Naive thymus-derived CD8-positive, alpha-beta T cell (primary cell): ENCODE measurements around the gene COG6. TPM values are rescaled to one million over a fixed set of nuclear protein-coding genes. Genes with fewer than 3 reads are reported as not detected.

Source experiments
- ATAC-seq, 2 donors: fragments of 150-1000 bp; cut with Tn5 transposase in 1 of 2; sonication (Bioruptor Pico), chemical (Tn5 transposase) in 1 of 2; 1 replicate in 1 of 2; 2 replicates in 1 of 2; pipeline ENCODE4 v1.10.0; 2021; ENCODE audit warnings: mild to moderate bottlenecking in 2 of 2, moderate library complexity in 2 of 2
- POLR2A ChIA-PET: fragments of 350-600 bp; sonication (Branson Sonifier 250); formaldehyde crosslinking; loops from one replicate; lab custom pipeline; 2021; ENCODE audit warnings: antibody characterized with exemption; lab: Charles Lee
- DNase-seq, 10 donors: peaks; one replicate each; pipeline versions ENCODE4 v3.0.0 to v3.0.0-alpha.2; 2020 to 2022
- H3K27ac Mint-ChIP-seq, 10 donors: one replicate each; pipeline ENCODE4 v1.8.0; 2020 to 2022; ENCODE audit warnings: mild to moderate bottlenecking in 10 of 10, mixed read lengths in 10 of 10, moderate library complexity in 4 of 10, inconsistent platforms in 1 of 10
- H3K27me3 Mint-ChIP-seq, 5 donors: one replicate each; pipeline ENCODE4 v1.8.0; 2021 to 2022; ENCODE audit warnings: mixed read lengths in 5 of 5
- H3K36me3 Mint-ChIP-seq, 3 donors: one replicate each; pipeline ENCODE4 v1.8.0; 2020 to 2022; ENCODE audit warnings: mixed read lengths in 3 of 3, mild to moderate bottlenecking in 2 of 3, inconsistent platforms in 1 of 3
- H3K4me1 Mint-ChIP-seq, 4 donors: one replicate each; pipeline ENCODE4 v1.8.0; 2021 to 2022; ENCODE audit warnings: mixed read lengths in 4 of 4
- H3K4me3 Mint-ChIP-seq, 10 donors: one replicate each; pipeline ENCODE4 v1.8.0; 2020 to 2022; ENCODE audit warnings: mild to moderate bottlenecking in 10 of 10, mixed read lengths in 10 of 10, moderate library complexity in 6 of 10, inconsistent platforms in 1 of 10
- H3K9me3 Mint-ChIP-seq, 9 donors: one replicate each; pipeline ENCODE4 v1.8.0; 2020 to 2022; ENCODE audit warnings: mixed read lengths in 9 of 9, mild to moderate bottlenecking in 3 of 9, inconsistent platforms in 1 of 9, moderate library complexity in 1 of 9
- polyA plus RNA-seq, 3 donors: library from polyadenylated mRNA; unstranded; fragments of 300-500 nt; fragmentation: Illumina TruSeq; gene quantifications; one replicate each; pipeline ENCODE4 v1.2.3, GENCODE V29; 2021
- total RNA-seq, 8 experiments: library from RNA in 2 of 8; stranded (reverse) in 2 of 8; gene quantifications; one replicate each; pipeline ENCODE4 v1.2.3 and lab custom pipeline; 2021 to 2026

COG6 gene
- total and polyA plus RNA-seq, 5 experiments from 2014 or later, result 14.5 to 33.4 (median 19.7) TPM

GRCh38 chr13:39777527-39778061 lies 122.1 kb downstream of the COG6 start:
- H3K36me3 Mint-ChIP-seq, result no peaks in the 10 kb centered on the region
- ATAC-seq (peak; percentile 59 to 67), DNase-seq (peak in 5 of 10 donors; percentile 14 to 42 (median 26))
- POLR2A ChIA-PET, result interaction anchor here (1.2 kb wide), 1 partner anchor 890 kb away, joined by 5 read pairs; no protein-coding TSS in a partner anchor
- H3K9me3 Mint-ChIP-seq, result no peaks in the 10 kb centered on the region
- H3K4me3 Mint-ChIP-seq, result peak overlapping the region in 1 of 10 donors; percentile 3
- H3K27ac Mint-ChIP-seq, result peak overlapping the region in 6 of 10 donors; percentile 10 to 63 (median 26)
- peaks cover 21 to 40% (median 32%) of the 10 kb centered on the region in 4 donors for H3K4me1 Mint-ChIP-seq
- H3K27me3 Mint-ChIP-seq, result no peaks in the 10 kb centered on the region

GRCh38 chr13:39779337-39780265 lies 124.1 kb downstream of the COG6 start:
- Mint-ChIP-seq H3K27ac (peak overlapping the region; percentile 2 to 91 (median 74)), H3K9me3 (no peaks in the 10 kb centered on the region), H3K4me3 (peak overlapping the region in 9 of 10 donors; percentile 2 to 67 (median 34)), H3K36me3 (no peaks in the 10 kb centered on the region), H3K4me1 (peaks cover 21 to 40% (median 32%) of the 10 kb centered on the region in 4 donors), H3K27me3 (no peaks in the 10 kb centered on the region)
- POLR2A ChIA-PET, result interaction anchor here (0.6 to 1.5 kb wide), 3 partner anchors 11 to 906 kb away, joined by 3 read pairs; no protein-coding TSS in a partner anchor
- ATAC-seq, result peak; percentile 77 to 81
- peak; percentile 17 to 85 (median 63) for DNase-seq

GRCh38 chr13:39780711-39781110 lies 125.2 kb downstream of the COG6 start:
- DNase-seq (no peak), ATAC-seq (no peak)
- POLR2A ChIA-PET, result interaction anchor here (1.5 kb wide), 1 partner anchor 14 kb away, joined by 3 read pairs; no protein-coding TSS in a partner anchor
- Mint-ChIP-seq H3K4me1 (peaks cover 21 to 40% (median 32%) of the 10 kb centered on the region in 4 donors), H3K27ac (peak overlapping the region in 1 of 10 donors; percentile 18), H3K36me3 (no peaks in the 10 kb centered on the region), H3K4me3 (no peak overlapping the region), H3K9me3 (no peaks in the 10 kb centered on the region), H3K27me3 (no peaks in the 10 kb centered on the region)

DNA sequence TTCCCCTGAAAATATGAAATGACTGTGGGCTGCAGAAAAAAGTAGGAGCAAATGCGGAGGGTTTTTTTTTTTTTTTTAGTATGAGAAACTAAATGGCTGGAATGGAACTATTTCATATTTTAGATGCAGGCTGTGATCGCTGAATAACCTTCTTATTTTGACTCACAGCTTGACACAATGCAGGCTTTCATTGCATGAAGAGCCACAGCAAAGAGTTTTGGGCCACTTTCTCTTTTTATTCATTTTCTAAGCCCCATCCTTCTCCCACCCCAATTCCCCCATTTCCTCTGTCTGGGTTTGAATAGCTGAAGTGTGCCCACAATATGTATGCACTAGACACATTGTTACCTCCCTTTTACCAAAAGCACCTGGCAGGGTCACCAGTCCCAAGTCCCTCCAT lies 125.9 kb downstream of the COG6 start:
- Mint-ChIP-seq H3K4me3 (no peak overlapping the region), H3K4me1 (peaks cover 21 to 40% (median 32%) of the 10 kb centered on the region in 4 donors), H3K9me3 (no peaks in the 10 kb centered on the region), H3K27ac (peak overlapping the region in 5 of 10 donors; percentile 15 to 43 (median 26)), H3K36me3 (no peaks in the 10 kb centered on the region), H3K27me3 (no peaks in the 10 kb centered on the region)
- no peak for DNase-seq
- POLR2A ChIA-PET, result interaction anchor here (1.5 kb wide), 1 partner anchor 14 kb away, joined by 3 read pairs; no protein-coding TSS in a partner anchor
- no peak for ATAC-seq

DNA sequence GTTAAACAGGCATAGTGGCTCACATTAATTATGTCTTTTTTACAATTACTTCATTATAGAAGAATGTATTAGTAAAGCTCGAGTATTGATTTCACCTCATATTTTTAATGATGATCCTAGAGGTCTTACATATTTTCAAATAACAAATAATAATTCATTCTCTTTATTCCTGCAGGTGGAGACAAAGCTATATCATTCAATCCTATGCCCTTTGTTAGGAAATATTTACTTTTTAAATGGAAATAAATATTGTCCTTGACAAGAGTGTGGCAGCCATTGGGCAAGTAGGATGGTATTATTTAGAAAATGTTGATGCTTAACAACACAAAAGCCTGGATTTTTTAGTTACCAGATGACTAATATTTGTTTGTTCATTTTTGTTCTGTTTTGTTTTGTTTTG lies 127.6 kb downstream of the COG6 start:
- Mint-ChIP-seq H3K4me1 (peaks cover 11 to 29% (median 22%) of the 10 kb centered on the region in 4 donors), H3K9me3 (peaks cover 0 to 3% (median 0%) of the 10 kb centered on the region in 9 donors), H3K4me3 (no peak overlapping the region), H3K27ac (peak overlapping the region in 1 of 10 donors; percentile 34), H3K36me3 (no peaks in the 10 kb centered on the region), H3K27me3 (no peaks in the 10 kb centered on the region)
- ATAC-seq, result no peak
- DNase-seq, result no peak
- POLR2A ChIA-PET, result interaction anchor here (0.6 kb wide), 1 partner anchor 1006 kb away, joined by 4 read pairs; no protein-coding TSS in a partner anchor

GRCh38 chr13:39784347-39784746 lies 128.9 kb downstream of the COG6 start:
- ATAC-seq (no peak), DNase-seq (no peak)
- Mint-ChIP-seq H3K9me3 (peaks cover 0 to 13% (median 5%) of the 10 kb centered on the region in 9 donors), H3K4me3 (no peak overlapping the region), H3K36me3 (peaks cover 0 to 11% (median 6%) of the 10 kb centered on the region in 3 donors), H3K4me1 (peaks cover 5 to 18% (median 10%) of the 10 kb centered on the region in 4 donors), H3K27ac (no peak overlapping the region), H3K27me3 (no peaks in the 10 kb centered on the region)
- POLR2A ChIA-PET, result interaction anchor here (1.1 kb wide), 1 partner anchor 988 kb away, joined by 3 read pairs; no protein-coding TSS in a partner anchor

- Mint-ChIP-seq H3K4me3 (no peak overlapping the region), H3K27me3 (no peaks in the 10 kb centered on the region), H3K27ac (no peak overlapping the region), H3K4me1 (peaks cover 1 to 7% (median 2%) of the 10 kb centered on the region in 4 donors), H3K9me3 (peaks cover 0 to 28% (median 11%) of the 10 kb centered on the region in 9 donors), H3K36me3 (peaks cover 0 to 17% (median 9%) of the 10 kb centered on the region in 3 donors)
- ATAC-seq, result no peak
- POLR2A ChIA-PET, result interaction anchor here (1.0 kb wide), 1 partner anchor 880 kb away, joined by 3 read pairs; no protein-coding TSS in a partner anchor
- DNase-seq, result no peak
These were observed 130.6 kb downstream of the COG6 start for GRCh38 chr13:39786091-39786490.

GRCh38 chr13:39787086-39787487 lies 131.6 kb downstream of the COG6 start:
- Mint-ChIP-seq H3K9me3 (peaks cover 0 to 30% (median 11%) of the 10 kb centered on the region in 9 donors), H3K4me3 (no peak overlapping the region), H3K4me1 (peaks cover 0 to 2% (median 0%) of the 10 kb centered on the region in 4 donors), H3K36me3 (peaks cover 0 to 18% (median 9%) of the 10 kb centered on the region in 3 donors), H3K27me3 (no peaks in the 10 kb centered on the region), H3K27ac (peak overlapping the region in 2 of 10 donors; percentile 47 to 57)
- POLR2A ChIA-PET, result no interaction called here
- ATAC-seq (no peak), DNase-seq (no peak)

DNA sequence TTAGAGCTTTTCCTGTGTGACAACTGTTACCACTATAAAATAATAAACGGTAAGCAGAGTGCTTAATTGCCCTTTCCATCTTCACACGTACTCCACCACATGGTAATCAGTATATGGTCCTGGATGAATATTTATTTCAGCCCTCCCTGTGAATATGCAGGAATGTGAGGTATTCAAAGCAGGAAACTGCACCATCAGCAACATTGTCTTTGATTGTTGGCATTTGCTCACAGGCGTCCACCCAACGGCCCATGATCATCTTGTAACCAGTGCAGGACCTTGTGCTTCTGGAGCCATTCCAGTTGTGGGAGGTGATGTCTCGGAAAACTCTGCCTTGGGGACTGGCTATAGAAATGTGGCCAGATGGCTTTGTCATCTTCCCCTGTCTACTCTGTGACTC lies 132.6 kb downstream of the COG6 start:
- no peak for ATAC-seq
- POLR2A ChIA-PET, result no interaction called here
- H3K27ac Mint-ChIP-seq, result no peak overlapping the region
- H3K9me3 Mint-ChIP-seq, result peaks cover 0 to 36% (median 11%) of the 10 kb centered on the region in 9 donors
- no peak for DNase-seq
- H3K4me3 Mint-ChIP-seq, result no peak overlapping the region
- H3K4me1 Mint-ChIP-seq, result no peaks in the 10 kb centered on the region
- H3K27me3 Mint-ChIP-seq, result no peaks in the 10 kb centered on the region
- peaks cover 0 to 21% (median 9%) of the 10 kb centered on the region in 3 donors for H3K36me3 Mint-ChIP-seq

DNA sequence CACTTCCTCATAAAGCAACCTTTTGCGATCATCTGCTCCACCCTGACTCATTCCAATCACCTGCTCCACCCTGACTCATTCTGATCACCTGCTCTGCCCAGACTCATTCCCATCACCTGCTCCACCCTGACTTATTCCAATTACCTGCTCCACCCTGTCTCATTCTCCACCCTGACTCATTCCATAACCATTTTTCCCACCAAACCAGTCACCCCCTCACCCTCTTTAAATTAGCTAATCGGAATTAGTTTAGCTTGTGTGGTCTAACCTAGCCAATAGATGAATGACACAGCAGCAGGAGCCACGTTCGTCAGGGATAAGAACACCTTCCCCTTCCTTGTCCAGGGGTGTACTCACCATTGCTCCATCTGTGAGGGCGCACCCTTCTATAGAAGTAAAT lies 134.0 kb downstream of the COG6 start:
- peaks cover 0 to 45% (median 16%) of the 10 kb centered on the region in 9 donors for H3K9me3 Mint-ChIP-seq
- H3K36me3 Mint-ChIP-seq, result peaks cover 0 to 32% (median 9%) of the 10 kb centered on the region in 3 donors
- no peaks in the 10 kb centered on the region for H3K27me3 Mint-ChIP-seq
- ATAC-seq, result no peak
- H3K4me1 Mint-ChIP-seq, result no peaks in the 10 kb centered on the region
- no peak overlapping the region for H3K4me3 Mint-ChIP-seq
- POLR2A ChIA-PET, result no interaction called here
- peak overlapping the region in 2 of 10 donors; percentile 13 to 18 for H3K27ac Mint-ChIP-seq
- DNase-seq, result no peak
